ENCODE data around the gene KRTAP9-8.
"Not testable (repeated sequence)": the region's sequence is repeated elsewhere in the genome, so short reads cannot be mapped to it uniquely, and the experiment has no call there.

DNA sequence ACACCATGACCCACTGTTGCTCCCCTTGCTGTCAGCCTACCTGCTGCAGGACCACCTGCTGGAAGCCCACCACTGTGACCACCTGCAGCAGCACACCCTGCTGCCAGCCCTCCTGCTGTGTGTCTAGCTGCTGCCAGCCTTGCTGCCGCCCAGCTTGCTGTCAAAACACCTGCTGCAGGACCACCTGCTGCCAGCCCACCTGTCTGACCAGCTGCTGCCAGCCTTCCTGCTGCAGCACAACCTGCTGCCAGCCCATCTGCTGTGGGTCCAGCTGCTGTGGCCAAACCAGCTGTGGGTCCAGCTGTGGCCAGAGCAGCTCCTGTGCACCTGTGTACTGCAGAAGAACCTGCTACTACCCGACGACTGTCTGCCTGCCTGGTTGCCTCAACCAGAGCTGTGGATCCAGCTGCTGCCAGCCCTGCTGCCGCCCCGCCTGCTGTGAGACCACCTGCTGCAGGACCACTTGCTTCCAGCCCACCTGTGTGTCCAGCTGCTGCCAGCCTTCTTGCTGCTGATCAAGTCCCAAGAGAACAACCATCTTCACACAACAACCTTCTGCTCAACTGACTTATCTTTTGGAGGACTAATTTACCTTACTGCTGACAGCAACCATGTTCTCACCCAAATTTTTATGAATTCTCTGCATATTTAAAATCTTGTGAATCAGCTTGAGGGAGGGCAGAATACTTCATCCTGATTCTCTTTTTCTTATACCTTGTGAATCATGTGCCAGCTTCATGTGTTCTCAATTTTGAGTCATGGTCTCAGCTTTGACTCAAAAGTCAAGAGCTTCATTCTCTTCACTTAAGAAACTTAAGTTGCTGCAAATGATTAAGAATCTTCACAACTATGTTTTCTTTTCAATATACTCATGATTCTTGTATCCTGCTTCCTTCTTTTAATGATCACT, 17.8 kb downstream of the KRTAP9-8 start, which contains the start of gene KRTAP9-9:
- not testable (repeated sequence) for TF ChIP-seq RFX5 (IDR thresholded peaks at IDR 0.05; ENCODE audit: borderline replicate concordance, low read depth, low read length); TCF12 (IDR thresholded peaks at IDR 0.05; ENCODE audit: low read depth, low read length); GABPA (IDR thresholded peaks at IDR 0.05; ENCODE audit: borderline replicate concordance, insufficient read depth, low read length); RBBP5 (IDR thresholded peaks at IDR 0.05; ENCODE audit: borderline replicate concordance, low read depth, low read length); POLR2A (IDR thresholded peaks at IDR 0.05; ENCODE audit: control extremely low read depth in 1 of 2, low read depth in 2 of 2, low read length in 2 of 2); NANOG (IDR thresholded peaks at IDR 0.05; ENCODE audit: insufficient read depth, low read depth, low read length, poor library complexity, severe bottlenecking); CHD1 (IDR thresholded peaks at IDR 0.05; ENCODE audit: low read depth, low read length); YY1 (IDR thresholded peaks at IDR 0.05; ENCODE audit: low read depth, low read length); CBX5 (IDR thresholded peaks at IDR 0.05; ENCODE audit: low read depth, low read length); POLR2AphosphoS5 (IDR thresholded peaks at IDR 0.05; ENCODE audit: low read depth, low read length); CREB1 (IDR thresholded peaks at IDR 0.05); CEBPB (IDR thresholded peaks at IDR 0.05; ENCODE audit: low read depth, low read length); CBX8 (IDR thresholded peaks at IDR 0.05; ENCODE audit: borderline replicate concordance, low read depth, low read length)
- TF ChIP-seq, protein P1, sequence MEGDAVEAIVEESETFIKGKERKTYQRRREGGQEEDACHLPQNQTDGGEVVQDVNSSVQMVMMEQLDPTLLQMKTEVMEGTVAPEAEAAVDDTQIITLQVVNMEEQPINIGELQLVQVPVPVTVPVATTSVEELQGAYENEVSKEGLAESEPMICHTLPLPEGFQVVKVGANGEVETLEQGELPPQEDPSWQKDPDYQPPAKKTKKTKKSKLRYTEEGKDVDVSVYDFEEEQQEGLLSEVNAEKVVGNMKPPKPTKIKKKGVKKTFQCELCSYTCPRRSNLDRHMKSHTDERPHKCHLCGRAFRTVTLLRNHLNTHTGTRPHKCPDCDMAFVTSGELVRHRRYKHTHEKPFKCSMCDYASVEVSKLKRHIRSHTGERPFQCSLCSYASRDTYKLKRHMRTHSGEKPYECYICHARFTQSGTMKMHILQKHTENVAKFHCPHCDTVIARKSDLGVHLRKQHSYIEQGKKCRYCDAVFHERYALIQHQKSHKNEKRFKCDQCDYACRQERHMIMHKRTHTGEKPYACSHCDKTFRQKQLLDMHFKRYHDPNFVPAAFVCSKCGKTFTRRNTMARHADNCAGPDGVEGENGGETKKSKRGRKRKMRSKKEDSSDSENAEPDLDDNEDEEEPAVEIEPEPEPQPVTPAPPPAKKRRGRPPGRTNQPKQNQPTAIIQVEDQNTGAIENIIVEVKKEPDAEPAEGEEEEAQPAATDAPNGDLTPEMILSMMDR (IDR thresholded peaks at IDR 0.05; ENCODE audit: control extremely low read depth in 1 of 3, insufficient read depth in 1 of 3, low read depth in 1 of 3, low read length in 3 of 3), result not testable (repeated sequence)

All from H1 (cell line).